ENCODE data around the gene RNF144A. TPM values are rescaled to one million over a fixed set of nuclear protein-coding genes. Genes with fewer than 3 reads are reported as not detected.

Gene RNF144A
- total RNA-seq, 4 donors from 2014 or later: 8.0 to 25.4 (median 15.8) TPM

- H3K4me3 ChIP-seq: no peak overlapping the region
- 94% methylated on average over 3 of the region's 3 CpGs for WGBS
- DNase-seq (ENCODE audit: low spot score in 2 of 2): no peak
- H3K9me3 ChIP-seq: no peaks in the 10 kb centered on the region
- H3K4me1 ChIP-seq: peaks cover 17% of the 10 kb centered on the region
- TF ChIP-seq POLR2A (IDR thresholded peaks at IDR 0.05) (no peak), POLR2AphosphoS5 (IDR thresholded peaks at IDR 0.05) (no peak), EP300 (IDR thresholded peaks at IDR 0.05) (no peak), CTCF (IDR thresholded peaks at IDR 0.05) (no peak)
- H3K27me3 ChIP-seq: no peaks in the 10 kb centered on the region
- H3K36me3 ChIP-seq: no peaks in the 10 kb centered on the region
- H3K27ac ChIP-seq: no peak overlapping the region
These were observed 988 bp upstream of the RNF144A start for GRCh38 chr2:6916224-6916623.

GRCh38 chr2:6916736-6917070 lies 509 bp upstream of the RNF144A start:
- no peaks in the 10 kb centered on the region for H3K27me3 ChIP-seq
- H3K4me3 ChIP-seq: peak overlapping the region; percentile 74
- no peaks in the 10 kb centered on the region for H3K36me3 ChIP-seq
- no peak for DNase-seq (ENCODE audit: low spot score in 2 of 2)
- peaks cover 18% of the 10 kb centered on the region for H3K4me1 ChIP-seq
- WGBS: 64% methylated on average over 8 of the region's 8 CpGs
- no peak for TF ChIP-seq CTCF (IDR thresholded peaks at IDR 0.05)
- no peak for TF ChIP-seq EP300 (IDR thresholded peaks at IDR 0.05)
- no peak for TF ChIP-seq POLR2A (IDR thresholded peaks at IDR 0.05)
- TF ChIP-seq POLR2AphosphoS5 (IDR thresholded peaks at IDR 0.05): no peak
- H3K27ac ChIP-seq: no peak overlapping the region
- no peaks in the 10 kb centered on the region for H3K9me3 ChIP-seq

GRCh38 chr2:6917761-6918421 lies 679 bp downstream of the RNF144A start:
- WGBS: 10% methylated on average over 9 of the region's 68 CpGs
- Histone ChIP-seq H3K9me3 (no peaks in the 10 kb centered on the region), H3K36me3 (no peaks in the 10 kb centered on the region), H3K4me1 (peaks cover 25% of the 10 kb centered on the region), H3K4me3 (peak overlapping the region; percentile 74), H3K27ac (peak overlapping the region; percentile 65), H3K27me3 (no peaks in the 10 kb centered on the region)
- no peak for DNase-seq (ENCODE audit: low spot score in 2 of 2)
- TF ChIP-seq CTCF (IDR thresholded peaks at IDR 0.05): no peak
- TF ChIP-seq POLR2AphosphoS5 (IDR thresholded peaks at IDR 0.05): no peak
- TF ChIP-seq POLR2A (IDR thresholded peaks at IDR 0.05): no peak
- no peak for TF ChIP-seq EP300 (IDR thresholded peaks at IDR 0.05)

GRCh38 chr2:6919901-6920742 lies 2.9 kb downstream of the RNF144A start:
- peak in 1 of 2 donors; percentile 44 for DNase-seq (ENCODE audit: low spot score in 2 of 2)
- 73% methylated on average over 11 of the region's 12 CpGs for WGBS
- no peaks in the 10 kb centered on the region for H3K36me3 ChIP-seq
- H3K27me3 ChIP-seq: no peaks in the 10 kb centered on the region
- TF ChIP-seq CTCF (IDR thresholded peaks at IDR 0.05) (no peak), POLR2A (IDR thresholded peaks at IDR 0.05) (no peak), POLR2AphosphoS5 (IDR thresholded peaks at IDR 0.05) (no peak), EP300 (IDR thresholded peaks at IDR 0.05) (no peak)
- H3K27ac ChIP-seq: no peak overlapping the region
- H3K4me1 ChIP-seq: peaks cover 30% of the 10 kb centered on the region
- H3K9me3 ChIP-seq: no peaks in the 10 kb centered on the region
- no peak overlapping the region for H3K4me3 ChIP-seq

- Histone ChIP-seq H3K4me1 (peaks cover 36% of the 10 kb centered on the region), H3K4me3 (no peak overlapping the region), H3K27ac (no peak overlapping the region), H3K27me3 (no peaks in the 10 kb centered on the region), H3K9me3 (no peaks in the 10 kb centered on the region), H3K36me3 (no peaks in the 10 kb centered on the region)
- TF ChIP-seq CTCF (IDR thresholded peaks at IDR 0.05) (no peak), POLR2A (IDR thresholded peaks at IDR 0.05) (no peak), POLR2AphosphoS5 (IDR thresholded peaks at IDR 0.05) (no peak), EP300 (IDR thresholded peaks at IDR 0.05) (no peak)
- WGBS: 59% methylated on average over 4 of the region's 4 CpGs
- peak in 1 of 2 donors; percentile 12 for DNase-seq (ENCODE audit: low spot score in 2 of 2)
These were observed 3.5 kb downstream of the RNF144A start for GRCh38 chr2:6920743-6921064.

All from suprapubic skin (tissue), 4 donors.